Measurements from ENCODE around the gene DTWD1.
A peak's percentile ranks its signal among the peaks of the same experiment; 100 is the strongest.

The DTWD1 gene

GRCh38 chr15:49620658-49621368 is at the start of gene DTWD1, which contains the start of gene FAM227B (continued):
- TF ChIP-seq ZSCAN18 (tag by site-specific recombination; IDR thresholded peaks at IDR 0.05) (no peak), PATZ1 (tag by site-specific recombination; IDR thresholded peaks at IDR 0.05) (peak; percentile 92), ZNF791 (tag by site-specific recombination; IDR thresholded peaks at IDR 0.05) (no peak), ZNF121 (tag by site-specific recombination; IDR thresholded peaks at IDR 0.05) (peak; percentile 46; the same call in 1 of the 2 replicates), ZIC2 (tag by site-specific recombination; IDR thresholded peaks at IDR 0.05) (peak; percentile 35), ZNF621 (tag by site-specific recombination; IDR thresholded peaks at IDR 0.05) (no peak), BCL6B (tag by site-specific recombination; IDR thresholded peaks at IDR 0.05) (no peak), ZNF629 (tag by site-specific recombination; IDR thresholded peaks at IDR 0.05) (peak; percentile 71; the same call in 1 of the 2 replicates), BCL11A (tag by site-specific recombination; IDR thresholded peaks at IDR 0.05; ENCODE audit: low read depth) (no peak), ZNF26 (tag by site-specific recombination; IDR thresholded peaks at IDR 0.05) (no peak), KLF8 (tag by site-specific recombination; IDR thresholded peaks at IDR 0.05) (peak; percentile 92), ZNF426 (tag by site-specific recombination; IDR thresholded peaks at IDR 0.05) (no peak), ZNF488 (tag by site-specific recombination; IDR thresholded peaks at IDR 0.05) (no peak), BCL11B (tag by site-specific recombination; IDR thresholded peaks at IDR 0.05; ENCODE audit: low read depth) (no peak), ZNF555 (tag by site-specific recombination; conservative IDR thresholded peaks at IDR 0.05) (no peak), ZNF707 (tag by site-specific recombination; IDR thresholded peaks at IDR 0.05) (peak; percentile 43; the same call in 1 of the 2 replicates), ZNF747 (tag by site-specific recombination; IDR thresholded peaks at IDR 0.05) (no peak), ZNF2 (tag by site-specific recombination; IDR thresholded peaks at IDR 0.05) (peak; percentile 85), ZNF416 (tag by site-specific recombination; IDR thresholded peaks at IDR 0.05) (no peak), ZNF76 (tag by site-specific recombination; IDR thresholded peaks at IDR 0.05; ENCODE audit: borderline replicate concordance, low read depth) (peak; percentile 71), MZF1 (tag by site-specific recombination; IDR thresholded peaks at IDR 0.05; ENCODE audit: borderline replicate concordance) (peak; percentile 39; the same call in 1 of the 2 replicates), ZNF398 (tag by site-specific recombination; IDR thresholded peaks at IDR 0.05) (peak; percentile 26; the same call in 1 of the 2 replicates), ZNF560 (tag by site-specific recombination; IDR thresholded peaks at IDR 0.05; ENCODE audit: borderline replicate concordance) (no peak), ZNF239 (tag by site-specific recombination; IDR thresholded peaks at IDR 0.05) (0 out of 2 replicates have a peak, but pooled peaks have one; percentile 38), SP2 (tag by site-specific recombination; IDR thresholded peaks at IDR 0.05) (peak; percentile 85), GLIS1 (tag by site-specific recombination; IDR thresholded peaks at IDR 0.05) (peak; percentile 64), ZNF221 (tag by site-specific recombination; IDR thresholded peaks at IDR 0.05; ENCODE audit: borderline replicate concordance) (no peak), ZNF350 (tag by site-specific recombination; IDR thresholded peaks at IDR 0.05) (no peak), ZNF146 (tag by site-specific recombination; IDR thresholded peaks at IDR 0.05) (no peak; the same call in 1 of the 2 replicates), GLIS2 (tag by site-specific recombination; IDR thresholded peaks at IDR 0.05) (peak; percentile 74; the same call in 1 of the 2 replicates), FEZF1 (tag by site-specific recombination; IDR thresholded peaks at IDR 0.05) (0 out of 2 replicates have a peak, but pooled peaks have one; percentile 14), SCRT2 (tag by site-specific recombination; IDR thresholded peaks at IDR 0.05) (peak; percentile 100)

Measured in HEK293 (cell line).